ENCODE data around the gene COG7.
A peak's percentile ranks its signal among the peaks of the same experiment; 100 is the strongest.
"Not testable (repeated sequence)": the region's sequence is repeated elsewhere in the genome, so short reads cannot be mapped to it uniquely, and the experiment has no call there.

Gene COG7

DNA sequence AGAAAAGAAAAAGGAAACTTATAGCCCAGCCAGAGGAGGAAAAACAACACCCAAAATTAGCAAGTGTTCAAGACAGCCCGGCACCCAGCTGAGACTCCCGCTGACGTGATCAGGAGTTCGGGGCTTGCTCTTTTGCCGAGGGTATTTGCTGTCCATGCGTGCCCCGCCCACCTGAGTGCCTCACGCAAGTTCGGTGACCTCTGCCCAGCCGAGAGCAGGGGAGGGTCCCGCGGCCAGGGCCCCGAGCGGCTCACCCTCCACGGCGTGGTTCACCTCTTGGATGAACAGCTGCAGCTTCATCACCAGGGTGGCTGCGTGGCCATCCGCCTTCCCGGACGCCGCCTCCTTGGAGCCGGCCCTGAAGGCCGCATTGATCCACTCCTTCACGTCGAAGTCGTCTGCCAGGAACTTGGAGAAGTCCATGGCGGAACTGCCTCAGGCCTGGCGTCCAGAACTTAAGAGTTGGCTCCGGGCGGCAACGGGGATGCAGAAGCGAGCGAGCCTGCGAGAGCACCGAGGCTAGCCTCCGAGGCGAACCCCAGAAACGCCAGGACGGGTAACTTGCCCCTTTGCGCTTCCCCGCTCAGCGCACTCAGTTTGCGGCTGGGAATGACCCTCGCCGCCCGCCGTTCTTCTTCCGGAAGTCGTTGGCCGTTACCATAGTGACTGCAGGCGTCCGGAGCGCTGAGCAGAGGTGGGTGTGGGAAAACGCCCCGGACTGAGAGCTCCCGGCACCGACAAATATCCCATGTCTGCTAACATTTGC, at the start of gene COG7:
COG7 (minus strand) TSS at position 618 of the 766 bp plus-strand sequence; CDS start at position 423, 195 bp downstream.
- peak; percentile 89 for DNase-seq

DNA sequence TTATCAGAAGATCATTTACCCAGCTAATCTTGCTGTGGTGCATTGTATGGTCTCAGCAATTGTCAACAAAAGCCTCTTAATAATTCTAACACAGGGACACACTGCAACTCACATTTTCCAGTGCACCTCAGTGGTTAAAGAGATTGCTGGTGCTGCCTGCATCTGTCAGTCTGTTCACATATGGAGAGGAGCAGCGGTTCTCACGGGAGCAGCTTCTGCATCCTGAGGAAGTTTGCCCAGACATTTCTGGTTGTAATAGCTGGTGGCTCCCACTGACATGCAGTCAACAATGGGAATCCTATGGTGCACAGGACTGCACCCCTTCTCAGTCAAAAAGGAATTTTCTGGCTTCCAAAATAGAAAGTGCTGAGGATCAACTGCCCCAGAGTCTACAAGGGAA, 49.5 kb upstream of the COG7 start:
- DNase-seq, result no peak

DNA sequence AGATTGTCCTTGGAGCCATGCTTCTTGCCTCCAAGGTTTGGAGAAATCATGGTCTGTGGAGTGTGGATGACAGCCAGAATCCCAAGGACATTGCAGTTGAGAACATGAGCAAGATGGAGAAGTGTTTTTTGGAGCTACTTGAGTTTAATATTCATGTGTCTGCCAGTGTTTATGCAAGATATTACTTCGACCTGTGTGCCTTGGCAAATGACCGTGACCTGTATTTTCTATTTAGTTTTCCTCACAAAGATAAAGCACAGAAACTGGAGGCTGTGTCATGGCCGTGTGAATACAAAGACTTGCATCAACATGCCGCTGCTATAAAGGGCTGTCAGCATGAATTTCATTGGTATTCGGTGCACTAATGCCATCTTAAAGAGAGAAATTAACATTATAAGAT, 48.3 kb upstream of the COG7 start:
- no peak for DNase-seq

DNA sequence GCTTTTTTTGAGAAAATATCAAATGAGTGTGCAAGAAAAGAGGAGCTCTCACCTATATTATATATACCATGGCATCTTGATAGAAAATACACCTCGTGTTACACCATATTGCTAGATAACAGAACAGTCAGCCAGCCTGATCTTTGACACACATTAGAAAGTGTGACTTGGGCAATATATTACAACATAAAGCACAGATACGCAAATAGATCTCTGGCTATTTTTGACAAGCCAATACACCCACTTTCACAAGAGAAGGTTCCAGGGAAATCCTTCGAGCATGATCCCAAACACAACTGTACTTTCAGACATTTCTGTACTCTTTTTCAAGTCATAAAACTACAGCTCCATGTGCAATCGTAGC, 47.9 kb upstream of the COG7 start:
- DNase-seq, result no peak

DNA sequence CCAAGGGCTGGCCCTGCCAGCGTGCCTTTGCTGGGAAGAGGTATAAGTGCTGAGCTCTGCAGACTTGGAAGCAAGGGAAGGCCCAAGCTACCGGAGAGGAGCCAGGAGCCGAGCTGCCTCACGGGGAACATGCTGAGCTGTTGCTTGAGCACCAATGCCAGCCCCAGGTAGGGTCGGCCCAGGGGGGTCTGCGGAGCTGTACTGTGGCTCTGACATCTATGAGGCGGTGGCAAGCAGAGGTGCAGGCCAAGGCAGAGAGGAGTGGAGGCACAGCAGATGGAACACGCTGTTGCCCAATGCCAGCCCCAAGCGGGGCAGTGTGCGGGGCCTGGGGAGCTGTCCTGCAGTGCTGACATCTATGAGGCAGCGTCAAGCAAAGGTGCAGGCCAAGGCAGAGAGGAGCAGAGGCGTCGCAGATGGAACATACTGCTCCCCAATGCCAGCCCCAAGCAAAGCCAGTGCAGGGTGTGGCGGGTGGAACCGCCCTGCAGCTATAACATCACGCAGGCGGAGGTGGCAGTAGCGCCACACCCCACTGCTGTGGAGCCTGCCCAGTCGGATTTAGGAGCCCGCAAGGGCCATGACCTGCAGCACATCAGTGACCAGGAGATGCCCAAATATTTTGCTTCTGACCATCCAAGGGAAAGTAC, 47.3 kb upstream of the COG7 start:
- no peak for DNase-seq

DNA sequence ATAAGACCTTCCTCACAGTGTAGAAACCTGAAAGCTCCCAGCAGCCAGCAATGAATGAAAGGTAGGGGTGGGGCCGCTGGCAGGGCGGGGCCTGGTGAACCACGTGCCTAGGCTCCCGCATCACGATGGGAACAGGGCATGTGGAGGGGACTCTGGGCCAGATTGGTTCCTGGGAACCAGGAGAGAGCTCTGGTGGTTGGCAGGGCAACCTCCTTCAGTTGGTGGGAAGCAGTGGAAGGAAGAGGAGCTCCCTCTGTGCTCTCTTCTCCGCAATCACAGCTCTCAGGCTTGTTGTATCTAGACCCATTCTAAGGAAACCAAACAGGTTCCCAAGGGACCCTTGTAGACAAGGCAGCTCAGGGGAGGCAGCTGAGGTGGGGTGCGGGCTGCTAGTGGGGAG, 46.8 kb upstream of the COG7 start:
- no peak for DNase-seq

DNA sequence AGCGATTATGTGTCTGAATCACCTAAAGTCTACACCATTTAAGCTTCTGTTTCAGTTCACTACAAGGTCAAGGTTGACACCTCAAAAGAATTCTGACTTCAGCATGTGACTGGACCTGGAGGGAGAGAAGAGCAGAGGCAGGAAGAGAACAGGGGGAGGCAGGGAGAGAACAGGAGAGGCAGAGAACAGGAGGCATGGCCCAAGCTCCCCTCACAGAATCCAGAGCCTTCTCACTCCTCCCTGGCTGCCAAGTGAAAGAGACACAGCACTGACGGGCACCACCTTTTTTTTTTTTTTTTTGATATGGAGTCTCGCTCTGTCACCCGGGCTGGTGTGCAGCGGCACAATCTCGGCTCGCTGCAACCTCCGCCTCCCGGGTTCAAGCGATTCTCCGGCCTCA, 45.9 kb upstream of the COG7 start:
- DNase-seq, result no peak

DNA sequence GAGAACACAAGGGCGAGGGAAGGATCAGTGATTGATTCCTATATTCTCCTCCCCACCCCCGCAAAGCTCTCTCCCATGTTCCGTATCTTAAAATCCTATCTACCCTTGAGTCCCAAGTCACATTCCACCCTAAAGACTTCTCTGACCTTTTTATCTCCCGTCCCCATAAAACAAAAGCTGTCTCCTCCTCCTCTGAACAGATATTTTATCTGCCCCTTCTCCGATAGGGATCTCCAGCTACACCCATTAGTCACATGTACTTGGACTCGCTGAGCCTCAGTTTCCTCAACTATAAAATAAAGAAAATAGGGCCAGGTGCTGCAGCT, 44.5 kb upstream of the COG7 start:
- no peak for DNase-seq

DNA sequence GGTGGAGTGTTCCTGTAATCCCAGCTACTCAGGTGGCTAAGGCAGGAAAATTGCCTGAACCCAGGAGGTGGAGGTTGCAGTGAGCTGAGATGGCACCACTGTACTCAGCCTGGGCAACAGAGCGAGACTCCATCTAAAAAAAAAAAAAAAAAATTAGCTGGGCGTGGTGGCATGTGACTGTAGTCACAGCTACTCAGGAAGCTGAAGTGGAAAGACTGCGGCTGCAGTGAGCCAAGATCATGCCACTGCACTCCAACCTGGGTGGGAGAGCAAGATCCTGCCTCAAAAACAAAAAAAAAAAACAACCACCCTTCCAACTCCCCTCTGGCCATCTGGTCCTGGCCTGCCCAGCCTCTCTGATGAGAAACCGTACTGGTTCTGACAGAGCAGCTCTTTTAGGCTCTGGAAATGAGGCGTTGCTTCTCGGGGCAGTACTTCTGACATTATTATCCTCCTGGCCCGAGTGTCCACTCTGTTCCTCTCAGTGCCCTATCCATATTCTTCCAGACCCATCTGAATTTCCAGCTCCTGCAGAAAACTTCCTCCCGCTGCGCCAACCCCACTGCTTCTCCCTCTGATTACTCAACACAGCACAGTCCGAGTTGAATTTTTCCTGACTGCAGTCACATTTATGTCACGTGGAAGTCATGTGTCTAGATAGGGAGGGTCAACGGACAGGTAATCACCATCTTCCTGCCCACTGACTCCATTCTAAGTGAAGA, 44.0 kb upstream of the COG7 start:
- DNase-seq, result peak; percentile 24

DNA sequence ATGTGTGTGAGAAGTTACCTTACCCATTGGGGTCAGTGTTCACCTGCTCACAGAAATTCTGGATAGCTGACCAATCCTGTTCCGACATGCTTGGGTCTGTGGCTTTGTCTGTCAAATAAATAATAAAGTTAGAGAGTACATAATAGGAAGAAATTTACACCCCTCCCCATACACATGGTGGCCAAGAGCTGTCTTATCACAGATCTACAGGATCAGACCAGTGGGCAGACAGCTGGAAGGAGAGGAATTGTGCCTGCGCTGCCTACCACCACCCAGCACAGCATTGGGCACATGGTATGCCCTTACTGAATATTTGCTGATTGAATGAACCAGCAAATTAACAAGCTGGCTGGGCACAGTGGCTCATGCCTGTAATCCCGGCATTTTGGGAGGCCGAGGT, 42.7 kb upstream of the COG7 start:
- DNase-seq, result no peak

DNA sequence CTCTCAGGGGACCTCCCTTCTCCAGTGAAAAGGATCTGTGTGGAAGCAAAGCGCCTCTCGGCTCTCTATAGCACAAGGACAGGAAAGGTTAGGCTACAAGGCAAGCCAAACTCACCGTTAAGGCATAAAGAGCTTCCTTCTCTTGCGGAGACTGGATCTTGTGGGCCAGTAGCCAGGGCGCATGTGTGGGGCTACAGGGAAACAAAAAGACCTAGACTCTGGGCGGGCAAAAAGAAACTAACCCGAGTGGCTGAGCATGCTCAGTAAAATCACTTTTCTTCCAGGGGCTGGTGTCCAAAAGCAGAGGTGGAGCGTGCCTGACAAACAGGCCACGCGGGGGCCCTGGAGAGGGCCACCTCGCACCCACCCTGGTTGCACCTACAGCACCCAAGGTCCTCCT, 41.2 kb upstream of the COG7 start:
- DNase-seq, result no peak

DNA sequence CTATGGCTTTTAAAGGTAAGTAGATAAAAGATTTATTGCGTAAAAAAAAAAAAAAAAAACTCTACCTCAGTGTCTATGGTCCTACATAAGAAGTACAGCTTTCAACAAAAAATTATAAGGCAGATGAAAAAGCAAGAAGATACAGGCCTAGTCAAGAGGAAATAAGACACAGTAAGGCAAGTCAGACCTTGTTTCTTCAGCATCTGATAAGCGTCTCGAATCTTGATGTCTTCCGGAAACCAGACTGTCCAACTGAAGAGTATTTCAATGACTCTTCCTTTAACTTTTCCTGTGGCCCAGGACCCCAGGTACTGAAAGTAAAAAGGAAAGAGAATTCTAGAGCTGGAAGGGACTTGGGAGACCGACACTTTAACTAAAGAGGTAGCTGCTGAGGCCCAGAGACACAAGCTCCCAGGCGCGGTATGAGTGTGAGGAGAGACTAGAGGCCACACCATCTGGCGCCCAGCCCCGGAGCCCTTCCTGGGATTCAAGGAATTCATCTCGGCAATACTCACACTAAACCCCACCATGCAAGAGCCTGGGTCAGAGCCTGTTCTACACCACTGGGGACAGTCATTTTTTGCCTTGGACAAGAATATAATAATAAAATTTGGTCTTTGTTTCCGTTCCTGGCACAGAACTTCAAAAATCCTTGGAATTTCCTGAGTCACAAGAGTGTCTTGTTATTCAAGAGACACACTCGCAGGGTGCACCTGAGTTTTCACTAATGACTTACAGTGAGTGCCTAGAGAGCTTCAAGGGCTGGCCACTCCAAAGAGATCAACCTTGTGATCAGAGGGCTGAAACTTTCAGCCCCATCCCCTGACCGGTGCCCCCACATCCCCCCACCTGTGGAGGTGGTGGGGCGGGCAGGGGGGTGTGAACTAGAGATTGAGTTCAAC, 38.8 kb upstream of the COG7 start:
- peak; percentile 65 for DNase-seq

DNA sequence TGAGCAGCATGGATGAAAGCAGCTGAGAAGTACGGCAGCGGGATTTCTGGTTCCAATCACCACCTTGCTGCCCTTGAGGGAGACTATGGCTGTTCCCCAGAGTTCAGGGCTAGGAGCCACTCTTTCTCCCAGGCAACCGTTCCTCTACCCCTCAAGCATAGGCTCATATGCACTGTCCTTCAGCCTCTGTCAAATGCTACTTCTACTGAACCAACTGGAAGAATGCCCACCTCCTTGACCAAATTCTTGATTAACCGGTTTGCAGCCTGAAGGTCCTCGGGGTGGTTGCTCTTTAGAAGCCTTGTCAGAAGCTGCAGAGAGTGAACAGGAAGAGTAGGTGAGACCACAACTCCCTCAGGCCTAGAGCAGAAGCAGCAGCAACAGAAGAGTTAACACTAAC, 33.5 kb upstream of the COG7 start:
- DNase-seq, result no peak

DNA sequence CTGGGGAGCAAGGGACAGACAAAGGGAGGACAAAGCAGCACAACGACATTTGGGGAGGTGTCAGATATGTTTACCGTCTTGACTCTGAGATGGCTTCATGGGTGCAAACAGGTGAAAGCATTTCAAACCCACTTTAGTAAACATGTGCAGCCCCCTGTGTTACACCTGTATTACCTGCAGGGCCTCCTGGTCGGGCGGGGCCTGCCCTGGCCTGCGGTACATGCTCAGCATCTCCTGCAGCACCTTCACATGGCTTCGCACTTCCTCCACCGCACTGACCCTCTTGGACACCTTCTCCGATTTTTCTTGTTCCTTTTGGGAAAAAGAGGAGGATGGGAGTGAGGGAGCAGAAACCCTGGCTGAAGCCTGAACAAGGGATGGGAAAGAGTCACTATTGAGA, 32.9 kb upstream of the COG7 start:
- no peak for DNase-seq

DNA sequence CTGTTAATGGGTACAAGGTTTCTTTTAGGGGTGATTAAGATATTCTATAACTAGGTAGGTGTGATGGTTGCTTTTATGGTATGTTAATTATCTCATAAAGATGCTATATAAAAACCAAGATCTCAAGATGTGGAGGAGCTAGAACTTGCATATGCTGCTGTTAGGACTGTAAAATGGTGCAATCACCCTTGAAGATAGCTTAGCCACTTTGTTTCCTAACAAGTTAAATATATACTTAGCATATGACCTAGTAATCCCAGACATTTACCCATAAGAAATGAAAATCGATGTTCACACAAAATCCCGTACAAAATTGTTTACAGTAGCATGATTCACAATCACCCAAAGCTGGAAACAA, 32.2 kb upstream of the COG7 start:
- no peak for DNase-seq

DNA sequence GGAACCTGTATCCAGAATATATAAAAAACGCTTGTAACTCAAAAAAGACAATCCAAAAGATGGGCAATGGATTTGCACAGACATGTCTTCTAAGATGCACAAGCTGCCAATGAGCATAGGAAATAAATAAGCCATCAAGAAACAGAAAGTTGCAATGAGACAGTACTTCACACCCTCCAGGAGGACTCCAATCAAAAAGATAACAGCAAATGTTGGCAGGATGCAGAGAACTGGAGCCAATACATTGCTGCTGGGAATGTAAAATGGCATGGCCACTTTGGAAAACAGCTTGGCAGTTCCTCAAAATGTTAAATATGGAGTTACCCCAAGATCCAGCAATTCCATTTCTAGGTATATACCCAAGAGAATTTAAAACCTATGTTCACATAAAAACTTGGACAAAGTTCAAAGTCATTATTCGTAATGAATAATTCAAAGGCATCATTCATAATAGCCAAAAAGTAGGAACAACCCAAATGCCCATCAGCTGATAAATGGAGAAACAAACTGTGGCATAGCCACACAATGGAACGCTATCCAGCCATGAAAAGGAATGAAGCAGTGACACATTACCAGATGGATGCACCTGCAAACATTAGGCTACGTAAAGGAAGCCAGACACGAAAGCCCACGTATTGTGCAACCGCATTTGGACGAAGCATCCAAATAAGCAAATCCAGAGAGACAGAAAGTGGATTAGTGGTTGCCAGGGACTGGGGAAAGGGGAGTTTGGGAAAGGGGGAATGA, 31.7 kb upstream of the COG7 start:
- DNase-seq, result no peak

DNA sequence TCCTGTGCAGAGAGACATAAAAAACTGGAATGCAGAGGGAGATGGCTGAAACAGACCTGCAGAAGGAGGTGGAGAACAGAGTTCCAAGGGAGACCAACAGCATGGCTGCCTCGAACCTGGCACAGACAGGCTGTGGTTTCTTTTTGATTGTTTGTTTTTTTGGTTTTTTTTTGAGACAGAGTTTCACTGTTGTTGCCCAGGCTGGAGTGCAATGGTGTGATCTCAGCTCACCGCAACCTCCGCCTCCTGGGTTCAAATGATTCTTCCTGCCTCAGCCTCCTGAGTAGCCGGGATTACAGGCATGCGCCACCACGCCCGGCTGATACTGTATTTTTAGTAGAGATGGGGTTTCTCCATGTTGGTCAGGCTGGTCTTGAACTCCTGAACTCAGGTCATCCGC, 30.5 kb upstream of the COG7 start:
- DNase-seq, result not testable (repeated sequence)

DNA sequence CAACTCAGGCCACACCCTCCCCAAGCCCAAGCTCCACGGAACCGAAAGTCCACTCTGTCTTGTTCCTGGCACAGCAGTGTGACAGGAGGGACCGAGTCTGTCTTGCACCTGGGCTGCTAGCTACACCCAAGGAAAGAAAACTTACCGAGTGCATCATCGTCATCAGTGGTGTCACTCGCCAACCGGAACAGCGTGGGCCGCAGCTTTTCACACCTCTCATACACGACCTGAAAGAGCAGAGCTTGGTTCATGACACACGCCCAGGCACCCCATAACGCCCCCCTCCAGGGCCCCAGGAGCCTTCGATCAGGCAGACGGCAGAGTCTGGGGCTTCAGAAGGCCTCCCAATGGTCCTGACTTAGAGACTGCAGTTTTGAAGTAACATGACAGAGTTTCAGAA, 29.8 kb upstream of the COG7 start:
- no peak for DNase-seq

DNA sequence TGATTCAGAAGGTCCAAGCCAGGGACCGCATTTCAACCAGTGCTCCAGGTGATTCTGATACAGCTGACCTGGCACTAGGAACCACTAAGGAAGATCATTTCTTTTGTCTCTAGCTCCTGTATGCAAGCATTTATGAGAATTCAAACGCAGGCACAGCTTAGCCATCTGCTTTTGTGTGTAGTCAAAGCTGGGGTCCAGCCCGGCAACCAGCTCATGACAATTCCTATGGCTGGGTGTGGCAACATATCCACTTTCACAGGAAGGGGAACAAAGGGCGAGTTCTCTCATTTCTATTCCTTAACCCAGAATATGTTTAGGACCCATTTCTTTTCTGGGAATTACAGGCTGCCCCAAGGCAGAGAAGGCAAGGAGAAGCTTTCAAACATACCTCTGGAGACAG, 27.3 kb upstream of the COG7 start:
- no peak for DNase-seq

DNA sequence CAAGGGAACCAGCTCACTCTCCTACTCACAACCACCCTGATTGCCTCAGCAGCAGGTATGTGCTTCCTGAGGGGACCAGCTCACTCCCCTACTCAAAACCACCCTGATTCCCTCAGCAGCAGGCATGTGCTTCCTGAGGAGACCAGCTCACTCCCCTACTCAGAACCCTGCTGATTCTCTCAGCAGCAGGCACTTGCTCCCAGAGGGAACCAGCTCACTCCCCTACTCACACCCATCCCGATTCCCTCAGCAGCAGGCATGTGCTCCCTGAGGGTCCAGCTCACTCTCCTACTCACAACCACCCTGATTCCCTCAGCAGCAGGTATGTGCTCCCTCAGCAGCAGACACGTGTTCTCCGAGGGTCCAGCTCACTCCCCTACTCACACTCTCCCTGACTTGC, 26.1 kb upstream of the COG7 start:
- DNase-seq, result no peak

DNA sequence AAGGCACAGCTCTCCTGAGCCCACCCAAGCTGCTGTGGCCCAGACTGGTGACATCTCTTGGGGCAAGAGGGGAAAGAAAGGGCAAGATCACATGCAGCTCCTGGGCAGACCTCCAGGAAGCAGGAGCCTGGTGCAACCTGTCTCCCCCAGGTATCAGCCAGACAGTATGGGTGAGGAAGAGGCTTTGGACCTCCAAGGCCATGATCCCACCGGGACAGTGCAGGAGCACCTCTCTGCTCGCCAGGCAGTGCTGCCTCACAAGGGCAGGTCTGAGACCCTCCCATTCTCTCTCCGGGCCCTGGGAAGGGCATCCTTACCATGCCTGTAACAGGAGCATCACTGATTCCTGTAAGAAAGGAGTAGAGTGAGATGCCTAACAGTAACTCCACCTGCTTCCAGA, 25.6 kb upstream of the COG7 start:
- DNase-seq, result no peak

DNA sequence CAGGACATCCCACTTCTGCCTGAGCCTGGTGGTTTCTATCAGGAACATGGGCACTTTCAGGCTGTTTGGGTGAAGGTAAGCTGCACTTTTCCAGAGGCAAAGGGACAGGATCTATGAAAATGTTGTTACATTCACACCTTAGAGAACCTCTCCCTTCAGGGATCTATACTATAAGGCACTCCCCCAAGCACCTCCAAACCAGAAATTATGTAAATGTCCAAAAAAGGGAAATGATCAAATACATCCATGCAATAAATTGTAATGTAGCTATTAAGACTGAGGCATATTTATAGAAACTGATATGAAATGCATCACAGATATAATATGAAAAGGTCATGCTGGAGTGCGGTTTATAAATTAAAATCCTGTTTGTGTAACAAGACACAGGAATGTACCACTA, 23.3 kb upstream of the COG7 start:
- DNase-seq, result no peak

DNA sequence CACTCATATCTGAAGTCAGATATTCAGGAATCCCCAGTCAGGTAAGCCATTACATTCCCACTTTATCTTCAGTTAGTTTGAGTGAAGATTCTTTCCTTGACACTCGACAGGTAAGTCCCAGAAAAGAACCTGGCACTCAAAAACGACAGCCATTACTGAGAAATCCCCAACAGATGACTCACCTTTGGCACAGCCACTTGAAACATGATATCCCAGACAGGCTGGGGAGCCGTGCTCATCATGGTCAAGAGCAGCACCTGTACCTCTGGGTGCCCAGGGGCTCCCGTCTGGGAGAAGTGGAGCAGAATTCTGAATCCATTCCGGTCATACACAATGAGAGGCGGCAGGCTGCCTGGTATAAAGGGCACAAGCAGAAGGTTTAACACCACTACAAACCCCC, 16.8 kb upstream of the COG7 start:
- DNase-seq, result peak; percentile 49

Measured in fibroblast of skin of right biceps (primary cell).